ENCODE results near the gene ARID1A.

ARID1A gene

DNA sequence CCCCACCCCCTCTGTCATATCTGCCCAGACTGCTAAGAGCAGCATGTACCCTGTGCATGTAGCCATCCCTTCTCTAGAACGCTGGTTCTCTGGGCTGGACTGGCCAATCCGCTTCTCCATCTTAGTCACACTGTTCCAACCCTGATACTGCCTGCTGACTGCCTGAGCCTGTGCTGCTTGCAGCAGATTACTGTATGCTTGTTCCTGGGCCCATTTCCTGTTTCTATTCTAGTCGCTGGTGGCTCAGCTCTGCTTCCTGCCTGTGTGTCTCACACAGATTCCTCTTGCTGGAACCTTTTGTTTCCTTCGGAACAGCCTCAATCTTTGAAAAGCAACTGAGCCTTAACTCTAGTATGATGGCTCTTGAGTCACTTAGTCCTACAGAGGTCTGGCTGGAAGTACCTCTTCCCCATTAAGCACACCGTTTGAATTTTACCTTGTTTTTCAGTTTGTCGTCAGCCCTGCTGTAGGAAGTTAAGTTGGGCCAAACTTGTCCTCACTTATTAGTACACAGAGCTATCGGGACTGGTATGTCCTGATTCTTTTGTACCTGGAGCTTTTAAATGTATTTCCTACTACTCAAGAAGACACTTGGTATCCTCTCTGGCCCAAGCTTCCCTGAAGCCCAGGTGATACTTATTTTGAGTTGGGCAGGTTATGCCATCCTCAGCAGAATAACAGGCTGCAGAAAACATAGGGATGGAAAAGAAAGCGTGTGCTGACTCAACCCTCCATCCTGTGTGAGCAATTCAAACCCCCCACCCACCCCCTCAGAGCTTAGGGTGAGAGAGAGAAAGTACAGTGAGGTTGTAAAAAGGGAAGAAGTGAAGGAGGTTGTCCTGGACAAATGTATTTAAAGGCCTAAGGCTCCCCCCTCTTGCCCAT, 48.5 kb downstream of the ARID1A start:
- H3K27ac ChIP-seq, result no peak overlapping the region
- TF ChIP-seq, protein P1, sequence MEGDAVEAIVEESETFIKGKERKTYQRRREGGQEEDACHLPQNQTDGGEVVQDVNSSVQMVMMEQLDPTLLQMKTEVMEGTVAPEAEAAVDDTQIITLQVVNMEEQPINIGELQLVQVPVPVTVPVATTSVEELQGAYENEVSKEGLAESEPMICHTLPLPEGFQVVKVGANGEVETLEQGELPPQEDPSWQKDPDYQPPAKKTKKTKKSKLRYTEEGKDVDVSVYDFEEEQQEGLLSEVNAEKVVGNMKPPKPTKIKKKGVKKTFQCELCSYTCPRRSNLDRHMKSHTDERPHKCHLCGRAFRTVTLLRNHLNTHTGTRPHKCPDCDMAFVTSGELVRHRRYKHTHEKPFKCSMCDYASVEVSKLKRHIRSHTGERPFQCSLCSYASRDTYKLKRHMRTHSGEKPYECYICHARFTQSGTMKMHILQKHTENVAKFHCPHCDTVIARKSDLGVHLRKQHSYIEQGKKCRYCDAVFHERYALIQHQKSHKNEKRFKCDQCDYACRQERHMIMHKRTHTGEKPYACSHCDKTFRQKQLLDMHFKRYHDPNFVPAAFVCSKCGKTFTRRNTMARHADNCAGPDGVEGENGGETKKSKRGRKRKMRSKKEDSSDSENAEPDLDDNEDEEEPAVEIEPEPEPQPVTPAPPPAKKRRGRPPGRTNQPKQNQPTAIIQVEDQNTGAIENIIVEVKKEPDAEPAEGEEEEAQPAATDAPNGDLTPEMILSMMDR (conservative IDR thresholded peaks at IDR 0.05), result no peak

DNA sequence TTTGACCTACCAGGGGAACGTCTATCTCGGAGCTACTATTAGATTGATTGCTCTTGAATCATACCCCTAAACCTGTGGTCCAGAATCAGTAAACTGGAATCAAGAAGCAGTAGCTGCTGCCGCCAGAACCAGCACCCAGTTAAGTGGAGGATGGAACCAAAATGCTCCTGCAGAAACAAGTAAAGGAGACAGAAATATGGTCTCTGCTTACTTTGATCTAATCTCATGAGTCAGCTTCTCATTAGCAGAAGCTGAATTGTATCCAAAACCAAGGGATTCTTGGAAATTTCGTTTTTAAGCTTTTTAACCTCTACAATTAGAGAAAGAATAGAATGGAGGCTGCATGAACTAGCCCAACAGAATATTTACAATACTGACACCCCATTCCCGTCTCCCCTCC, 49.4 kb downstream of the ARID1A start:
- TF ChIP-seq, protein P1 (conservative IDR thresholded peaks at IDR 0.05), result no peak
- H3K27ac ChIP-seq, result no peak overlapping the region

DNA sequence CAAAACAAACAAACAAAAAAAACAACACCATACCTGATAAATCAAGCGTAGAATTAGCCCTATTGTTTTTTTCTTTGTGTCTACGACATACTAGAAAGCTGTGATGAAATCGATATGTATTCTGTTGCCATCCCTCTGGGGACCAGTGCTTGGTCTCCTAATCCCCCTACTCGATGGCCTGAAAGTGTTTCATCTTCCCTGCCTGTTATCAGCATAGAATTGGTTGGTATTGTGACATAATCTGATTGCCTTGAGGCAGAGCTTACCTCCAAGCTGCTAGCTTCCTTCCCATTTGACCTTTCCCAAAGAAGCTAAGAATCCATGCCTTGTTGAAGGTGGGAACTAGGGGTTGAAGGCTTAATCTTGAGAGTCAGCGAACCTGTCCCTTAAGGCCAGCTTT, 51.2 kb downstream of the ARID1A start:
- TF ChIP-seq, protein P1 (conservative IDR thresholded peaks at IDR 0.05), result no peak
- H3K27ac ChIP-seq, result no peak overlapping the region

DNA sequence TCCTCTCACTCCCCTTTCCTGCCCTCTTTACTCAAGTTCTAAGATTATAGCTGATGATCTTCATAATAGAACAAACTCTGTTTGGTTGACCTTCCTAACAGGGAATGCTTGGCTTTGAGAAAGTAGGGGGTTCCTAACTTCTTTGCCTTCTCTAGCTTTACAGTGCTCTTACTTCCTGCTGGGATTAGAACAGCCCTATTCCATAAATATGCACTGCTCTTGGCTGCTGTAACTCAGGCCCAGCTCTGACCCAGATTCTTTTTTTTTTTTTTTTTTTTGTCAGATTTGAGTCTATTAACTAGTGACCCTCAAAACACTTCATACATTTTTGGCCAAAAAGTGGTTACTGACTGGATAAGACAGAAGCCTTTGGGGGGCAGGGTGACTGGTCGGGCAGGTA, 52.5 kb downstream of the ARID1A start:
- TF ChIP-seq, protein P1 (conservative IDR thresholded peaks at IDR 0.05), result no peak
- no peak overlapping the region for H3K27ac ChIP-seq

DNA sequence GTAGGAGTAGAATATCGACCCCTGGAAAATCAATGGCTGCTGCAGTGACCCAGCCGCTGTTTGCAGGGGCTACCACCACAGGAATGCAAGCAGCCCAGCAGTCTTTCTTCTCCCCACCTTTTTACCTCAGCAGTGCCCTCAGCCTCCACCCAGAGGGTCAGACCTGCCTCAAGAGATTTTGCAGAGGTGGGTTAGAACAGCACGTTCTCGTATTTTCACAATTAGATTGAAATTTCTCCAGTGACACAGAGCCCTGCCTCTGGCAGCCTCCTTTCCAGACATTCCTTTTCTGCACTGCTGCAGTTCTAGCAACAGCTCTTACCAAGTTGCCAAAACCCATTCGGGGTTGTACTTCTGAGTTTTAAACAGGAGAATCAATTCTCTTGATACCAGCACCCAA, 53.6 kb downstream of the ARID1A start:
- no peak overlapping the region for H3K27ac ChIP-seq
- TF ChIP-seq, protein P1 (conservative IDR thresholded peaks at IDR 0.05), result no peak

DNA sequence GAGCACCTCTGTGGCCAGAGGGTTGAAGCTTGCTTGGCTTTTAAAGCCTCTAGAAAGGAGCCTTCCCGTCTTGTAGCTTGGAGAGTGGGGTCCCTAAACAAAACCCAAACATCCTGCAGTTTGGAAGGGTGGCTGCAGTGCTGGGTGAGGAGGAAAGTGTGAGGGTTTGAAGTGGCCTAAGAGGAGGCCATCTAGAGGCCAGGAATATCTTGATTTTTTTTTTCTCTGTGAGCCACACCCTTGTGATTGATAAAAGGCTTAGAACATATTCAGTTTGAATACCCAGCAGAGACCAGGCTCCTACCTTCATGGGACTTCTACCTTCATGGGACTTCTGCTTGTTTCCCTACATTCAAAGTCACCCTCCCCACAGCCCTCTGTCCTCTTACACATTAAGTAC, 54.6 kb downstream of the ARID1A start:
- H3K27ac ChIP-seq, result no peak overlapping the region
- TF ChIP-seq, protein P1 (conservative IDR thresholded peaks at IDR 0.05), result no peak

DNA sequence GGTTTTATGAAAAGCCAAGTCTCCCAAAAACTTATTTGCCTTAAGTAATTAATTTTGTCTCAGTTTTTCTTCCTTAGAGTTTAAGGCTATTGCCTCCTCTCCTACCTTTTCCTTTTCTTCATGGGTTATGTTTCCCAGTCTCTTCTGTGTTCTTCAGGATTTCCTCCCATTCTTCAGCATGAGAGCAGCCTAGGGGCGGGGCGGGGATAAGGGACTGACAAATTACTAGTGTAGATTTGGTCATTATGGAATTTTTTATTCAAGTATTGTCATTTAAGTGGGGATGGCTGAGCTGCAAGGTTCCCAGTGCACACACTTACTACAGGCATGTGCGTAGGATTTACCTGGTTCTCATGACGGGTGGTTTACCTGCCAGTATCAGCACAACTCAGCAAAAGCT, 56.7 kb downstream of the ARID1A start:
- peak overlapping the region; percentile 35; the same call in 1 of the 2 replicates for H3K27ac ChIP-seq
- TF ChIP-seq, protein P1 (conservative IDR thresholded peaks at IDR 0.05), result no peak
